Progenitor cell of endocrine pancreas (in vitro differentiated cells): ENCODE results near the gene NHLRC1. TPM values are rescaled to one million over a fixed set of nuclear protein-coding genes. Genes with fewer than 3 reads are reported as not detected.

Experiments
- DNase-seq: peaks from one replicate; pipeline ENCODE4 v3.0.0; 2021; ENCODE audit warnings: low spot score; ENCODE audit not compliant: unreplicated experiment
- H3K27ac Mint-ChIP-seq: 2 replicates; pipeline ENCODE4 v1.8.0; 2021; ENCODE audit warnings: mild to moderate bottlenecking, moderate library complexity, mixed read lengths
- H3K27me3 Mint-ChIP-seq: 2 replicates; pipeline ENCODE4 v1.8.0; 2021; ENCODE audit warnings: mixed read lengths
- H3K36me3 Mint-ChIP-seq: 2 replicates; pipeline ENCODE4 v1.8.0; 2022; ENCODE audit warnings: mixed read lengths; ENCODE audit not compliant: insufficient read depth
- H3K4me1 Mint-ChIP-seq: 2 replicates; pipeline ENCODE4 v1.8.0; 2021; ENCODE audit warnings: low read depth, mixed read lengths
- H3K4me3 Mint-ChIP-seq: 2 replicates; pipeline ENCODE4 v1.8.0; 2021; ENCODE audit warnings: low read depth, mild to moderate bottlenecking, moderate library complexity, mixed read lengths
- H3K9me3 Mint-ChIP-seq: 2 replicates; pipeline ENCODE4 v1.8.0; 2021; ENCODE audit warnings: low read depth, mixed read lengths
- total RNA-seq: library from RNA; stranded (reverse); gene quantifications from 2 replicates; pipeline ENCODE4 v1.2.1, GENCODE V29; 2021
- TF ChIP-seq, protein P1 (sequence below): fragments of 200-600 bp; sonication (generic); IDR thresholded peaks from one replicate; pipeline ENCODE4 v1.5.0; 2021; ENCODE audit warnings: antibody characterized with exemption, mild to moderate bottlenecking; ENCODE audit not compliant: unreplicated experiment

The NHLRC1 gene
- total RNA-seq, 1 donor from 2014 or later: 0.65 TPM

DNA sequence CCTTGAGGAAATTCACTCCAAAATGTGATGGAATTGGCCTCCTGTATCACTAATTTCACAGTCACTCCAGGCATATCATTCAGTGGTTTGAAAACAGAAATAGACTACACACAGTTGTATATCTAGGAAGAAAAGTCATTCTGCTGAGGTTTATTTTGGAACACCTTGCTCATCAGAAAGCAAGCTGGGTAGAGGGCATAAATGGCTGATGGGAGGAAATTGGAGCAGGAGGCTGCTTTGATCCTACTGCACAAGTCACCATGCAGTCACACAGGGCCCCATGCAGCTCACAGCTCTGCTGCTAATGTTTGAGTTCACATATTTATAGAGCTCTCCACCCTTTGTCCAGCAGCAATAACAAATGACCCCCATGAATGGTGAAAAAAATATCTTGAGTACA, 12.3 kb downstream of the NHLRC1 start:
- no peak for DNase-seq
- Mint-ChIP-seq H3K4me3 (no peak overlapping the region), H3K36me3 (peaks cover 2% of the 10 kb centered on the region), H3K9me3 (peaks cover 5% of the 10 kb centered on the region), H3K27ac (no peak overlapping the region), H3K27me3 (no peaks in the 10 kb centered on the region), H3K4me1 (peaks cover 2% of the 10 kb centered on the region)
- TF ChIP-seq, protein P1, sequence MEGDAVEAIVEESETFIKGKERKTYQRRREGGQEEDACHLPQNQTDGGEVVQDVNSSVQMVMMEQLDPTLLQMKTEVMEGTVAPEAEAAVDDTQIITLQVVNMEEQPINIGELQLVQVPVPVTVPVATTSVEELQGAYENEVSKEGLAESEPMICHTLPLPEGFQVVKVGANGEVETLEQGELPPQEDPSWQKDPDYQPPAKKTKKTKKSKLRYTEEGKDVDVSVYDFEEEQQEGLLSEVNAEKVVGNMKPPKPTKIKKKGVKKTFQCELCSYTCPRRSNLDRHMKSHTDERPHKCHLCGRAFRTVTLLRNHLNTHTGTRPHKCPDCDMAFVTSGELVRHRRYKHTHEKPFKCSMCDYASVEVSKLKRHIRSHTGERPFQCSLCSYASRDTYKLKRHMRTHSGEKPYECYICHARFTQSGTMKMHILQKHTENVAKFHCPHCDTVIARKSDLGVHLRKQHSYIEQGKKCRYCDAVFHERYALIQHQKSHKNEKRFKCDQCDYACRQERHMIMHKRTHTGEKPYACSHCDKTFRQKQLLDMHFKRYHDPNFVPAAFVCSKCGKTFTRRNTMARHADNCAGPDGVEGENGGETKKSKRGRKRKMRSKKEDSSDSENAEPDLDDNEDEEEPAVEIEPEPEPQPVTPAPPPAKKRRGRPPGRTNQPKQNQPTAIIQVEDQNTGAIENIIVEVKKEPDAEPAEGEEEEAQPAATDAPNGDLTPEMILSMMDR: no peak

DNA sequence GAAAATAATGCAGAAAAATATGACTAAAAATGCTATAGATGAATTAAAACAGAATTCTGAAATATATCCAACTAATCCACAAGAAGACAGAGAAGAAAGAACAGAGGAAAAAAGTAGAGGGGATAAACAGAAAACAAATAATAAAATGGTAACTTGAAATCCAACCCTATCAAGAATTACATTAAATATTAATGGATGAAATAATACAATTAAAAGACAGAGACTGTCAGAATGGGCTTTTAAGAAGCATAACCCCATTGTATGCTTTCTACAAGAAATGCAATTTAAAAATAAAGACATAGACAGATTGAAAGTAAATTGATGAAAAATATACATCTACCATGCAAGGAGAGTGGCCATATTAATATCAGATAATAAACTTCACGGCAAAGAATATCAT, 15.4 kb downstream of the NHLRC1 start:
- Mint-ChIP-seq H3K9me3 (peaks cover 5% of the 10 kb centered on the region), H3K36me3 (peaks cover 2% of the 10 kb centered on the region), H3K27me3 (peaks cover 2% of the 10 kb centered on the region), H3K27ac (no peak overlapping the region), H3K4me1 (peaks cover 2% of the 10 kb centered on the region), H3K4me3 (no peak overlapping the region)
- TF ChIP-seq, protein P1: no peak
- DNase-seq: no peak

DNA sequence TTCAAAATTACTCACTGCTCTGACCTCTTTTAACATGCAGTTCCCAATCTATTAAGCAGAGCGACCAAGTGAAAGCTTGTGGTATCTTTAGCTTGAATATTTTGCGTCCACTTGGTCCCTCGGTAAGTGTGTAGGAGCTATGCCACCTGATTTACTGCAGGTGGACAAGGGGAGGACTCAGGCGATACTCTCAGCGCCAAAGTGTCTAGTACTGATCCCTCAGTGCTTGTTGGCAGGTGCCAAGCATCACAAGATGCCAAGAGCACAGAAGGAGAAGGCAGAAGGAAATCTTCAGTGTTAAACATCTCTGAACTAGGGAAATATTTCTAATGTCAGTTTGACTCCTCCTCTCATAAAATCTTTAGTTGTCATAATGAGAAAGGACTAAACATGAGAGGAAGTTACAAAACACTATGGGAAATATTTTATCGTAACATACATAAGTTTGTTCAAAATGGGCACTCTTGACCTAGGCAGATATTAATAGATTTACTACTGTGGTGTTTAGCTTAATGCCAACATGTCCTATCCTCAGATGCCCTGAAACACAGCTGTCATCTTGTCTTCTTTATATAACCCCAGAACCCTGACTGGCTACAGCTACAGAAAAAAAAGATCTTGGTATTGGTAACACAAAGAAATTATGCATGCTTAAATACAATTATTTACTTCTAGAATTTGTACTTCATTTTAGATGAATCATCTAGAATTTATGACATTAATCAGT, 19.5 kb downstream of the NHLRC1 start:
- no peak for DNase-seq
- Mint-ChIP-seq H3K9me3 (peaks cover 5% of the 10 kb centered on the region), H3K27me3 (peaks cover 2% of the 10 kb centered on the region), H3K36me3 (peaks cover 2% of the 10 kb centered on the region), H3K27ac (no peak overlapping the region), H3K4me1 (no peaks in the 10 kb centered on the region), H3K4me3 (no peak overlapping the region)
- TF ChIP-seq, protein P1: no peak

DNA sequence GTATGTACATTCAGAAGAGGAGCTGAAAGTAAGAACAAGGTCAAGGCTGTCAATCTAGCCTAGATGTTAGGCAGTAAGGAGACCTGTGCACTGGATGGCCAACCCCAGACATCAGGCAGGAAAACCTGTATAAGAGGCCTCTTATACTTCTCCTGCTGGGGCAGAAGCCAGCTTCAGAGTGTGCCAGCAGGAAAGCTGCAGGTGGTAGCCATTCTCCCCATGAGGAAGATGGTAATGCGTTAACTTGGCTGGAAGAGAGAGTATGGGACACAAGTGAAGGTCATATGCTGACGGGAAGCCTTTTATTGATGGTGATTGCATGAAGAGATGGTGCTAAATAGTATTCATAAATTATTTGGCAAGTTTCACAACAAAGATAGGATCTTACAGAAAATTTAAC, 20.6 kb downstream of the NHLRC1 start:
- Mint-ChIP-seq H3K27ac (no peak overlapping the region), H3K9me3 (peaks cover under 1% of the 10 kb centered on the region), H3K4me1 (no peaks in the 10 kb centered on the region), H3K36me3 (peaks cover under 1% of the 10 kb centered on the region), H3K4me3 (no peak overlapping the region), H3K27me3 (peaks cover 2% of the 10 kb centered on the region)
- no peak for DNase-seq
- TF ChIP-seq, protein P1: no peak

DNA sequence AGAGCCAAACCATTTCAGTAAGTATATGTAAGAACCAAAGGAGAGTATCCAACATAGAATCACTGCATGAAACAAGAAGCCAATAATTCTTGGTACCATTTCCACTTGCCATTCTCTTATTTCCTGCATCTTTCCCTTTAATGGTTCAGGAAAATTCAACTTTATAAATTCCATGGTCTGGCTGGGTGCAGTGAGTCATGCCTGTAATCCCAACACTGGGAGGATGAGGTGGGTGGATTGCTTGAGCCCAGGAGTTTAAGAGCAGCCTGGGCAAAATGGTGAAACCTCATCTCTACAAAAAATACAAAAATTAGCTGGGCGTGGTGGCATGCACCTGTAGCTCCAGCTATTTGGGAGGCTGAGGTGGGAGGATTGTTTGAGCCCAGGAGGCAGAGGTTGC, 21.2 kb downstream of the NHLRC1 start:
- H3K4me1 Mint-ChIP-seq: no peaks in the 10 kb centered on the region

More for the DNA sequence above, 21.2 kb downstream of the NHLRC1 start:
- TF ChIP-seq, protein P1: no peak
- Mint-ChIP-seq H3K27ac (no peak overlapping the region), H3K4me3 (no peak overlapping the region), H3K9me3 (no peaks in the 10 kb centered on the region), H3K36me3 (no peaks in the 10 kb centered on the region), H3K27me3 (peaks cover 2% of the 10 kb centered on the region)
- DNase-seq: no peak
